Subcutaneous abdominal adipose tissue (tissue), 5 donors: ENCODE measurements around the gene USP33.

Source experiments
- H3K27ac ChIP-seq: one replicate; pipeline ENCODE4 v1.7.0; 2013; ENCODE audit warnings: low read depth, mild to moderate bottlenecking, inconsistent platforms, low read length, moderate library complexity
- H3K27me3 ChIP-seq, 5 donors: one replicate each; pipeline ENCODE4 v1.7.0; 2013; ENCODE audit warnings: low read length in 5 of 5, inconsistent platforms in 1 of 5; ENCODE audit not compliant: control insufficient read depth in 5 of 5, insufficient read depth in 4 of 5
- H3K36me3 ChIP-seq, 5 donors: one replicate each; pipeline ENCODE4 v1.7.0; 2013; ENCODE audit warnings: low read length in 5 of 5; ENCODE audit not compliant: control insufficient read depth in 5 of 5, insufficient read depth in 5 of 5
- H3K4me1 ChIP-seq, 5 donors: one replicate each; pipeline ENCODE4 v1.7.0; 2013; ENCODE audit warnings: low read length in 5 of 5, mild to moderate bottlenecking in 3 of 5, moderate library complexity in 1 of 5; ENCODE audit not compliant: control insufficient read depth in 5 of 5, insufficient read depth in 5 of 5
- H3K4me3 ChIP-seq, 5 donors: one replicate each; pipeline ENCODE4 v1.7.0; 2013; ENCODE audit warnings: low read length in 5 of 5, low read depth in 1 of 5
- H3K9ac ChIP-seq, 5 donors: one replicate each; pipeline ENCODE4 v1.7.0; 2013; ENCODE audit warnings: low read length in 5 of 5, mild to moderate bottlenecking in 4 of 5, moderate library complexity in 3 of 5
- H3K9me3 ChIP-seq, 5 donors: one replicate each; pipeline ENCODE4 v1.7.0; 2013; ENCODE audit warnings: low read length in 5 of 5; ENCODE audit not compliant: control insufficient read depth in 5 of 5
- donor health status: healthy.
- donor health status: healthy.
- donor health status: healthy.
- donor health status: healthy.
- donor health status: healthy.

The USP33 gene

GRCh38 chr1:77742011-77742555 lies 17.6 kb downstream of the USP33 start:
- peak overlapping the region; percentile 41 for H3K27ac ChIP-seq
- H3K4me1 ChIP-seq = peaks cover 0 to 14% (median 5%) of the 10 kb centered on the region in 5 donors
- H3K9ac ChIP-seq = peak overlapping the region in 3 of 5 donors; percentile 30 to 47 (median 46)
- H3K4me3 ChIP-seq = no peak overlapping the region
- no peaks in the 10 kb centered on the region for H3K9me3 ChIP-seq
- H3K27me3 ChIP-seq = no peaks in the 10 kb centered on the region
- peaks cover 11 to 28% (median 20%) of the 10 kb centered on the region in 5 donors for H3K36me3 ChIP-seq

- Histone ChIP-seq H3K9me3 (no peaks in the 10 kb centered on the region), H3K27me3 (no peaks in the 10 kb centered on the region), H3K27ac (peak overlapping the region; percentile 41), H3K4me1 (peaks cover 0 to 14% (median 5%) of the 10 kb centered on the region in 5 donors), H3K4me3 (no peak overlapping the region), H3K9ac (peak overlapping the region in 1 of 5 donors; percentile 46), H3K36me3 (peaks cover 11 to 29% (median 23%) of the 10 kb centered on the region in 5 donors)
These were observed 18.3 kb downstream of the USP33 start for GRCh38 chr1:77741316-77741715.

- Histone ChIP-seq H3K9me3 (no peaks in the 10 kb centered on the region), H3K27me3 (no peaks in the 10 kb centered on the region), H3K36me3 (peaks cover 13 to 39% (median 24%) of the 10 kb centered on the region in 5 donors), H3K9ac (no peak overlapping the region), H3K4me1 (peaks cover 0 to 9% (median 5%) of the 10 kb centered on the region in 5 donors), H3K27ac (no peak overlapping the region), H3K4me3 (no peak overlapping the region)
These were observed 20.4 kb downstream of the USP33 start for GRCh38 chr1:77739235-77739634.

GRCh38 chr1:77732090-77732489 lies 27.6 kb downstream of the USP33 start:
- Histone ChIP-seq H3K36me3 (peaks cover 28 to 49% (median 46%) of the 10 kb centered on the region in 5 donors), H3K9me3 (no peaks in the 10 kb centered on the region), H3K27me3 (no peaks in the 10 kb centered on the region), H3K27ac (no peak overlapping the region), H3K9ac (no peak overlapping the region), H3K4me1 (no peaks in the 10 kb centered on the region), H3K4me3 (no peak overlapping the region)

- H3K4me1 ChIP-seq = no peaks in the 10 kb centered on the region
- H3K4me3 ChIP-seq = no peak overlapping the region
- H3K9me3 ChIP-seq = no peaks in the 10 kb centered on the region
- peaks cover 64 to 89% (median 76%) of the 10 kb centered on the region in 5 donors for H3K36me3 ChIP-seq
- no peak overlapping the region for H3K9ac ChIP-seq
- H3K27me3 ChIP-seq = no peaks in the 10 kb centered on the region
- no peak overlapping the region for H3K27ac ChIP-seq
These were observed 33.9 kb downstream of the USP33 start for GRCh38 chr1:77725706-77726105.

- Histone ChIP-seq H3K27me3 (no peaks in the 10 kb centered on the region), H3K9ac (no peak overlapping the region), H3K4me1 (no peaks in the 10 kb centered on the region), H3K4me3 (no peak overlapping the region), H3K27ac (no peak overlapping the region), H3K36me3 (peaks cover 55 to 76% (median 59%) of the 10 kb centered on the region in 5 donors), H3K9me3 (no peaks in the 10 kb centered on the region)
These were observed 41.5 kb downstream of the USP33 start for GRCh38 chr1:77718181-77718580.

- H3K9ac ChIP-seq = no peak overlapping the region
- H3K4me1 ChIP-seq = no peaks in the 10 kb centered on the region
- H3K9me3 ChIP-seq = no peaks in the 10 kb centered on the region
- no peak overlapping the region for H3K27ac ChIP-seq
- peaks cover 44 to 75% (median 51%) of the 10 kb centered on the region in 5 donors for H3K36me3 ChIP-seq
- H3K27me3 ChIP-seq = no peaks in the 10 kb centered on the region
- no peak overlapping the region for H3K4me3 ChIP-seq
These were observed 43.6 kb downstream of the USP33 start for GRCh38 chr1:77716065-77716464.

GRCh38 chr1:77709727-77710126 lies 49.9 kb downstream of the USP33 start:
- Histone ChIP-seq H3K27me3 (no peaks in the 10 kb centered on the region), H3K36me3 (peaks cover 67 to 80% (median 76%) of the 10 kb centered on the region in 5 donors)

GRCh38 chr1:77706321-77706720 lies 53.3 kb downstream of the USP33 start:
- H3K4me3 ChIP-seq = no peak overlapping the region
- no peak overlapping the region for H3K9ac ChIP-seq
- no peaks in the 10 kb centered on the region for H3K4me1 ChIP-seq
- H3K36me3 ChIP-seq = peaks cover 48 to 56% (median 48%) of the 10 kb centered on the region in 5 donors
- no peak overlapping the region for H3K27ac ChIP-seq
- no peaks in the 10 kb centered on the region for H3K9me3 ChIP-seq
- no peaks in the 10 kb centered on the region for H3K27me3 ChIP-seq

More at GRCh38 chr1:77709727-77710126, 49.9 kb downstream of the USP33 start:
- Histone ChIP-seq H3K27ac (no peak overlapping the region), H3K4me1 (no peaks in the 10 kb centered on the region), H3K9me3 (no peaks in the 10 kb centered on the region), H3K4me3 (no peak overlapping the region), H3K9ac (no peak overlapping the region)

- Histone ChIP-seq H3K27me3 (no peaks in the 10 kb centered on the region), H3K4me3 (no peak overlapping the region), H3K4me1 (no peaks in the 10 kb centered on the region), H3K9ac (no peak overlapping the region), H3K27ac (no peak overlapping the region), H3K9me3 (no peaks in the 10 kb centered on the region), H3K36me3 (peaks cover 38 to 47% (median 40%) of the 10 kb centered on the region in 5 donors)
These were observed 54.9 kb downstream of the USP33 start for GRCh38 chr1:77704736-77705135.
